ENCODE results near the gene CYBA.

DNA sequence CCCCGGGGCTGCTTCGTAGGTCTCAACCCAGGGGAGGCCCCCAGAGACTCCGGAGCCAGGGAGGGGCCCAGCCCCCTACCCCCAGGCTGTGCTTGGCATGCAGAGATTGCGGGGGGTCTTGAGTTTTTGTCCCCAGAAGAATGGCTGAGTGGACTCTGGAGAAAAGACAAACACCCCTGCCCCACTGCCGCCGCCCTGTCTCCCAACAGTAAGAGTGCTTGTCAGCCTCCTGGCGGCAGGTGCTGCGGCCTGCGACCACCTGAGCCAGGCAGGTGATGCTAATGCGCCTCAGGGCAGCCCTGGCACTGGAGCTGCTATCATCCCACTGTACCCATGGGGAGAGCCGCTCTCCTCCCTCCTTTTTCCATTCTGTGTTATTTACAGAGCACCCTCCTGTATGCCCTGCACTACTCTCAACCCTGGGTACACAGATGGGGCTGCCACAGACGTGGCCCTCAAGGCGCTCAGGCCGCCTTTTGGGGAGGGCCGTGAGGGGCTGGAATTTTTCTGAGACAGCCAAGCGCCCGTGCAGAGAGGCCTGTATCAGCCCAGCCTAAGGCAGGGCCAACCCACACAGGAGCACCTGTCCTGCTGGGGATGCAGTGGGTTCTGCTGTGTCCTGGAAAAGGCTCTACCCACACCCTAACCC lies 15.1 kb downstream of the CYBA start:
- TF ChIP-seq, protein P1, sequence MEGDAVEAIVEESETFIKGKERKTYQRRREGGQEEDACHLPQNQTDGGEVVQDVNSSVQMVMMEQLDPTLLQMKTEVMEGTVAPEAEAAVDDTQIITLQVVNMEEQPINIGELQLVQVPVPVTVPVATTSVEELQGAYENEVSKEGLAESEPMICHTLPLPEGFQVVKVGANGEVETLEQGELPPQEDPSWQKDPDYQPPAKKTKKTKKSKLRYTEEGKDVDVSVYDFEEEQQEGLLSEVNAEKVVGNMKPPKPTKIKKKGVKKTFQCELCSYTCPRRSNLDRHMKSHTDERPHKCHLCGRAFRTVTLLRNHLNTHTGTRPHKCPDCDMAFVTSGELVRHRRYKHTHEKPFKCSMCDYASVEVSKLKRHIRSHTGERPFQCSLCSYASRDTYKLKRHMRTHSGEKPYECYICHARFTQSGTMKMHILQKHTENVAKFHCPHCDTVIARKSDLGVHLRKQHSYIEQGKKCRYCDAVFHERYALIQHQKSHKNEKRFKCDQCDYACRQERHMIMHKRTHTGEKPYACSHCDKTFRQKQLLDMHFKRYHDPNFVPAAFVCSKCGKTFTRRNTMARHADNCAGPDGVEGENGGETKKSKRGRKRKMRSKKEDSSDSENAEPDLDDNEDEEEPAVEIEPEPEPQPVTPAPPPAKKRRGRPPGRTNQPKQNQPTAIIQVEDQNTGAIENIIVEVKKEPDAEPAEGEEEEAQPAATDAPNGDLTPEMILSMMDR (IDR thresholded peaks at IDR 0.05; ENCODE audit: low read depth, low read length), result no peak
- TF ChIP-seq EZH2phosphoT487 (IDR thresholded peaks at IDR 0.05; ENCODE audit: low read depth), result 0 out of 2 replicates have a peak, but pooled peaks have one; percentile 12

Data from OCI-LY3 (cell line).